GM18505 (cell line): ENCODE data around the gene TMEM117.
A peak's percentile ranks its signal among the peaks of the same experiment; 100 is the strongest.

Experiments used
- ATAC-seq: cut with Tn5 transposase; IDR thresholded peaks from one replicate; pipeline ENCODE4 v1.9.1; 2021; ENCODE audit not compliant: unreplicated experiment
- POLR2A ChIP-seq: IDR thresholded peaks from 4 replicates; pipeline ENCODE4 v1.6.1; 2011; ENCODE audit warnings: borderline replicate concordance; ENCODE audit not compliant: insufficient read depth, insufficient read length; ENCODE audit errors: extremely low read depth

TMEM117 gene

GRCh38 chr12:43835656-43836474 lies at the start of gene TMEM117:
Gene TMEM117, plus strand, starts transcription at chr12:43836081.
- peak; percentile 76 for ATAC-seq
- peak; percentile 78 for TF ChIP-seq POLR2A

GRCh38 chr12:43786899-43787693 lies 48.8 kb upstream of the TMEM117 start:
- no peak for ATAC-seq
- TF ChIP-seq POLR2A: no peak

GRCh38 chr12:43789941-43790340 lies 45.9 kb upstream of the TMEM117 start:
- no peak for TF ChIP-seq POLR2A
- no peak for ATAC-seq

- no peak for ATAC-seq
- TF ChIP-seq POLR2A: no peak
Measured at GRCh38 chr12:43795716-43796280, 40.1 kb upstream of the TMEM117 start.

- TF ChIP-seq POLR2A: no peak
- ATAC-seq: no peak
Measured at GRCh38 chr12:43797561-43798217, 38.2 kb upstream of the TMEM117 start.

- TF ChIP-seq POLR2A: no peak
- ATAC-seq: no peak
Measured at GRCh38 chr12:43805149-43805859, 30.6 kb upstream of the TMEM117 start.

GRCh38 chr12:43805860-43806736 lies 29.8 kb upstream of the TMEM117 start, which contains the start of gene TWF1:
Gene TWF1, minus strand, starts transcription at chr12:43806317. Its CDS starts 72 bp downstream, at chr12:43806245.
- peak; percentile 97 for ATAC-seq
- peak; percentile 96 for TF ChIP-seq POLR2A

- no peak for ATAC-seq
- no peak for TF ChIP-seq POLR2A
Measured at GRCh38 chr12:43806737-43807072, 29.2 kb upstream of the TMEM117 start.

GRCh38 chr12:43807386-43807785 lies 28.5 kb upstream of the TMEM117 start:
- no peak for TF ChIP-seq POLR2A
- no peak for ATAC-seq

- no peak for ATAC-seq
- TF ChIP-seq POLR2A: no peak
Measured at GRCh38 chr12:43812057-43812456, 23.8 kb upstream of the TMEM117 start.

GRCh38 chr12:43812926-43813325 lies 23.0 kb upstream of the TMEM117 start:
- no peak for ATAC-seq
- no peak for TF ChIP-seq POLR2A

- no peak for ATAC-seq
- no peak for TF ChIP-seq POLR2A
Measured at GRCh38 chr12:43815416-43815815, 20.5 kb upstream of the TMEM117 start.

- ATAC-seq: no peak
- TF ChIP-seq POLR2A: no peak
Measured at GRCh38 chr12:43816168-43816567, 19.7 kb upstream of the TMEM117 start.
